HepG2 (cell line): ENCODE data around the gene FRMD6. TPM values are rescaled to one million over a fixed set of nuclear protein-coding genes. Genes with fewer than 3 reads are reported as not detected.
A peak's percentile ranks its signal among the peaks of the same experiment; 100 is the strongest.

Source experiments
- GABPA ChIP-seq, 2 experiments: IDR thresholded peaks; 2 replicates each; pipeline ENCODE4 v1.6.1; 2011 to 2016; ENCODE audit warnings: low read depth in 2 of 2, low read length in 1 of 2, missing biosample characterization in 1 of 2, missing genetic modification characterization in 1 of 2
- GTF2F1 ChIP-seq: fragments of 150-350 bp; IDR thresholded peaks from 2 replicates; pipeline ENCODE4 v1.6.1; 2014; ENCODE audit warnings: low read length
- HOXD1 ChIP-seq: sonication (generic); formaldehyde crosslinking; IDR thresholded peaks from 2 replicates; pipeline ENCODE4 v1.5.0; 2020; ENCODE audit warnings: missing genetic modification reagents
- IRF2 ChIP-seq: IDR thresholded peaks from 2 replicates; pipeline ENCODE4 v1.6.1; 2018; ENCODE audit warnings: missing genetic modification reagents, missing compliant biosample characterization
- SIN3A ChIP-seq: IDR thresholded peaks from 2 replicates; pipeline ENCODE4 v1.6.1; 2011; ENCODE audit warnings: low read depth, mild to moderate bottlenecking, control low read depth, low read length, borderline replicate concordance
- SMC3 ChIP-seq: IDR thresholded peaks from 2 replicates; pipeline ENCODE4 v1.6.1; 2011; ENCODE audit warnings: low read length, improper control_type of control experiment
- SNAPC2 ChIP-seq: sonication (generic); formaldehyde crosslinking; IDR thresholded peaks from 2 replicates; pipeline ENCODE4 v1.8.1; 2022; ENCODE audit warnings: mild to moderate bottlenecking, missing genetic modification reagents
- SOX13 ChIP-seq, 3 experiments: fragments of 450-650 bp in 1 of 3; sonication (generic) in 1 of 3; formaldehyde crosslinking in 1 of 3; IDR thresholded peaks in 2 of 3; conservative IDR thresholded peaks in 1 of 3; 2 replicates each; pipeline versions ENCODE4 v1.5.0 to v1.6.1; 2016 to 2020; ENCODE audit warnings: antibody characterized with exemption in 1 of 3, mild to moderate bottlenecking in 1 of 3, missing compliant biosample characterization in 1 of 3, missing genetic modification reagents in 1 of 3, moderate library complexity in 1 of 3
- ZFP36L2 ChIP-seq: sonication (generic); formaldehyde crosslinking; IDR thresholded peaks from 2 replicates; pipeline ENCODE4 v1.4.0; 2020; ENCODE audit warnings: missing genetic modification reagents
- ZNF17 ChIP-seq: sonication (generic); formaldehyde crosslinking; IDR thresholded peaks from 2 replicates; pipeline ENCODE4 v1.5.0; 2020; ENCODE audit warnings: mild to moderate bottlenecking, missing genetic modification reagents
- ZNF598 ChIP-seq: sonication (generic); formaldehyde crosslinking; IDR thresholded peaks from 2 replicates; pipeline ENCODE4 v1.5.1; 2020; ENCODE audit warnings: mild to moderate bottlenecking, missing genetic modification reagents, borderline replicate concordance
- polyA plus RNA-seq, 8 experiments: library from polyadenylated mRNA; depleted of rRNA in 3 of 8; stranded (reverse) in 7 of 8; unstranded in 1 of 8; fragments of >200 nt; fragmentation: Illumina TruSeq in 4 of 8; extraction: Trizol in 4 of 8; gene quantifications; 2 replicates each; pipeline versions ENCODE4 v1.2.1 to v1.2.3, GENCODE V29; 2011 to 2016; ENCODE audit warnings: low read depth in 4 of 8, missing spikeins in 1 of 8, mixed read lengths in 1 of 8; ENCODE audit not compliant: insufficient read depth in 1 of 8
- total RNA-seq, 5 experiments: library from RNA; depleted of rRNA; stranded (reverse); fragments of >200 nt; fragmentation: Illumina TruSeq; extraction: Trizol; gene quantifications; 2 replicates each; pipeline ENCODE4 v1.2.3, GENCODE V29; 2016; ENCODE audit warnings: low read depth in 1 of 5
- TF ChIP-seq, protein P1 (sequence below): sonication (generic); formaldehyde crosslinking; IDR thresholded peaks from 2 replicates; pipeline ENCODE4 v1.4.0; 2020; ENCODE audit warnings: missing genetic modification reagents
- TF ChIP-seq, protein P2 (sequence below): sonication (generic); formaldehyde crosslinking; IDR thresholded peaks from 2 replicates; pipeline ENCODE4 v1.5.0; 2020; ENCODE audit warnings: missing genetic modification reagents, mild to moderate bottlenecking, borderline replicate concordance
- TF ChIP-seq, protein P3 (sequence below): sonication (generic); formaldehyde crosslinking; IDR thresholded peaks from 2 replicates; pipeline ENCODE4 v1.5.0; 2020; ENCODE audit warnings: missing genetic modification reagents
- TF ChIP-seq, protein P4 (sequence below): sonication (generic); formaldehyde crosslinking; IDR thresholded peaks from 2 replicates; pipeline ENCODE4 v1.4.0; 2020; ENCODE audit warnings: mild to moderate bottlenecking, missing genetic modification reagents

The FRMD6 gene
- total and polyA plus RNA-seq, 2 of the 13 experiments (the other 11 are each of a cell fraction or from before 2014, with no cell fraction given): 2.4 to 5.4 TPM

DNA sequence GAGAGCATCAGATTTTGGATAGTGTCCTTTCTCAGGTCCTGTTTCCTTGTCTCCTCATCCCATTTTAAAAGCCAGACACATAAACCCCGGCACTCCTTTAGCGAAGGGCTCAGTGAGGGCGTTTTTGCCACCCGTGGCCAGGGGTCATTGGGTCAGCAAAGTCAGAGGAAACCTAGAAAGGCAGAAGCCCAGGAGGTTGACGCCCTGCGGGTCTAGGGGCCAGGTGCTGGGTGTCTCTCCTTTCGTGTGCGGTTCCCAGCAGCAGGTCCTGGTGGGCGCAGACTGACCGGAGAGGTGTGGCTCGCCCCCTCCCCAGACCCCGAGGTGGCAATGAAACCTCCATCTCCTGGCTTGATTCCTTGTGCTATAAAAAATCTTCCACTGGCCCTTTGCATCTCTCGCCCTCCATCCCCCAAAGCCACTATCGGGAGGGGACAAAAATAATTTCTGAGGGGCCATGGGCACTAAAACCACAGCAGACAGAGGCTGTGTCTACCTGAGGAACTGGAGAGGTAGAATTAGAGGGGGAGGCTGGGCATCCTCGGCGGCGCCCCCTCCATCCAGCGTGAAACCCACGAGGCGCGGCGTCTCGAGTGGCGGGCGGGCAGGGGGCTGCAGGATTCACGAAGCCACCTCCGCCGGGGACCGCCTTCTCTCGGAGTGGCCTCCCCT lies 858 bp upstream of the FRMD6 start (continued):
- TF ChIP-seq, protein P1, sequence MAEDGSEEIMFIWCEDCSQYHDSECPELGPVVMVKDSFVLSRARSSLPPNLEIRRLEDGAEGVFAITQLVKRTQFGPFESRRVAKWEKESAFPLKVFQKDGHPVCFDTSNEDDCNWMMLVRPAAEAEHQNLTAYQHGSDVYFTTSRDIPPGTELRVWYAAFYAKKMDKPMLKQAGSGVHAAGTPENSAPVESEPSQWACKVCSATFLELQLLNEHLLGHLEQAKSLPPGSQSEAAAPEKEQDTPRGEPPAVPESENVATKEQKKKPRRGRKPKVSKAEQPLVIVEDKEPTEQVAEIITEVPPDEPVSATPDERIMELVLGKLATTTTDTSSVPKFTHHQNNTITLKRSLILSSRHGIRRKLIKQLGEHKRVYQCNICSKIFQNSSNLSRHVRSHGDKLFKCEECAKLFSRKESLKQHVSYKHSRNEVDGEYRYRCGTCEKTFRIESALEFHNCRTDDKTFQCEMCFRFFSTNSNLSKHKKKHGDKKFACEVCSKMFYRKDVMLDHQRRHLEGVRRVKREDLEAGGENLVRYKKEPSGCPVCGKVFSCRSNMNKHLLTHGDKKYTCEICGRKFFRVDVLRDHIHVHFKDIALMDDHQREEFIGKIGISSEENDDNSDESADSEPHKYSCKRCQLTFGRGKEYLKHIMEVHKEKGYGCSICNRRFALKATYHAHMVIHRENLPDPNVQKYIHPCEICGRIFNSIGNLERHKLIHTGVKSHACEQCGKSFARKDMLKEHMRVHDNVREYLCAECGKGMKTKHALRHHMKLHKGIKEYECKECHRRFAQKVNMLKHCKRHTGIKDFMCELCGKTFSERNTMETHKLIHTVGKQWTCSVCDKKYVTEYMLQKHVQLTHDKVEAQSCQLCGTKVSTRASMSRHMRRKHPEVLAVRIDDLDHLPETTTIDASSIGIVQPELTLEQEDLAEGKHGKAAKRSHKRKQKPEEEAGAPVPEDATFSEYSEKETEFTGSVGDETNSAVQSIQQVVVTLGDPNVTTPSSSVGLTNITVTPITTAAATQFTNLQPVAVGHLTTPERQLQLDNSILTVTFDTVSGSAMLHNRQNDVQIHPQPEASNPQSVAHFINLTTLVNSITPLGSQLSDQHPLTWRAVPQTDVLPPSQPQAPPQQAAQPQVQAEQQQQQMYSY (CRISPR knock-in tag): no peak
- no peak for TF ChIP-seq SNAPC2
- TF ChIP-seq, protein P2, sequence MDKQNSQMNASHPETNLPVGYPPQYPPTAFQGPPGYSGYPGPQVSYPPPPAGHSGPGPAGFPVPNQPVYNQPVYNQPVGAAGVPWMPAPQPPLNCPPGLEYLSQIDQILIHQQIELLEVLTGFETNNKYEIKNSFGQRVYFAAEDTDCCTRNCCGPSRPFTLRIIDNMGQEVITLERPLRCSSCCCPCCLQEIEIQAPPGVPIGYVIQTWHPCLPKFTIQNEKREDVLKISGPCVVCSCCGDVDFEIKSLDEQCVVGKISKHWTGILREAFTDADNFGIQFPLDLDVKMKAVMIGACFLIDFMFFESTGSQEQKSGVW (CRISPR knock-in tag): no peak
- no peak for TF ChIP-seq SOX13 (IDR thresholded peaks at IDR 0.05)
- TF ChIP-seq SOX13 (CRISPR knock-in tag; conservative IDR thresholded peaks at IDR 0.05 in 1 of 2, IDR thresholded peaks at IDR 0.05 in 1 of 2): no peak
- no peak for TF ChIP-seq ZNF17 (CRISPR knock-in tag)
- TF ChIP-seq ZNF598 (CRISPR knock-in tag): no peak
- no peak for TF ChIP-seq GTF2F1
- TF ChIP-seq, protein P3, sequence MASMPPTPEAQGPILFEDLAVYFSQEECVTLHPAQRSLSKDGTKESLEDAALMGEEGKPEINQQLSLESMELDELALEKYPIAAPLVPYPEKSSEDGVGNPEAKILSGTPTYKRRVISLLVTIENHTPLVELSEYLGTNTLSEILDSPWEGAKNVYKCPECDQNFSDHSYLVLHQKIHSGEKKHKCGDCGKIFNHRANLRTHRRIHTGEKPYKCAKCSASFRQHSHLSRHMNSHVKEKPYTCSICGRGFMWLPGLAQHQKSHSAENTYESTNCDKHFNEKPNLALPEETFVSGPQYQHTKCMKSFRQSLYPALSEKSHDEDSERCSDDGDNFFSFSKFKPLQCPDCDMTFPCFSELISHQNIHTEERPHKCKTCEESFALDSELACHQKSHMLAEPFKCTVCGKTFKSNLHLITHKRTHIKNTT (CRISPR knock-in tag): no peak
- no peak for TF ChIP-seq SMC3
- no peak for TF ChIP-seq IRF2 (CRISPR knock-in tag)
- TF ChIP-seq HOXD1 (CRISPR knock-in tag): peak; percentile 61; the same call in 1 of the 2 replicates
- no peak for TF ChIP-seq ZFP36L2 (CRISPR knock-in tag)
- TF ChIP-seq GABPA (IDR thresholded peaks at IDR 0.05; ENCODE audit: low read depth, low read length): no peak
- TF ChIP-seq GABPA (CRISPR knock-in tag; IDR thresholded peaks at IDR 0.05; ENCODE audit: low read depth): no peak
- TF ChIP-seq, protein P4, sequence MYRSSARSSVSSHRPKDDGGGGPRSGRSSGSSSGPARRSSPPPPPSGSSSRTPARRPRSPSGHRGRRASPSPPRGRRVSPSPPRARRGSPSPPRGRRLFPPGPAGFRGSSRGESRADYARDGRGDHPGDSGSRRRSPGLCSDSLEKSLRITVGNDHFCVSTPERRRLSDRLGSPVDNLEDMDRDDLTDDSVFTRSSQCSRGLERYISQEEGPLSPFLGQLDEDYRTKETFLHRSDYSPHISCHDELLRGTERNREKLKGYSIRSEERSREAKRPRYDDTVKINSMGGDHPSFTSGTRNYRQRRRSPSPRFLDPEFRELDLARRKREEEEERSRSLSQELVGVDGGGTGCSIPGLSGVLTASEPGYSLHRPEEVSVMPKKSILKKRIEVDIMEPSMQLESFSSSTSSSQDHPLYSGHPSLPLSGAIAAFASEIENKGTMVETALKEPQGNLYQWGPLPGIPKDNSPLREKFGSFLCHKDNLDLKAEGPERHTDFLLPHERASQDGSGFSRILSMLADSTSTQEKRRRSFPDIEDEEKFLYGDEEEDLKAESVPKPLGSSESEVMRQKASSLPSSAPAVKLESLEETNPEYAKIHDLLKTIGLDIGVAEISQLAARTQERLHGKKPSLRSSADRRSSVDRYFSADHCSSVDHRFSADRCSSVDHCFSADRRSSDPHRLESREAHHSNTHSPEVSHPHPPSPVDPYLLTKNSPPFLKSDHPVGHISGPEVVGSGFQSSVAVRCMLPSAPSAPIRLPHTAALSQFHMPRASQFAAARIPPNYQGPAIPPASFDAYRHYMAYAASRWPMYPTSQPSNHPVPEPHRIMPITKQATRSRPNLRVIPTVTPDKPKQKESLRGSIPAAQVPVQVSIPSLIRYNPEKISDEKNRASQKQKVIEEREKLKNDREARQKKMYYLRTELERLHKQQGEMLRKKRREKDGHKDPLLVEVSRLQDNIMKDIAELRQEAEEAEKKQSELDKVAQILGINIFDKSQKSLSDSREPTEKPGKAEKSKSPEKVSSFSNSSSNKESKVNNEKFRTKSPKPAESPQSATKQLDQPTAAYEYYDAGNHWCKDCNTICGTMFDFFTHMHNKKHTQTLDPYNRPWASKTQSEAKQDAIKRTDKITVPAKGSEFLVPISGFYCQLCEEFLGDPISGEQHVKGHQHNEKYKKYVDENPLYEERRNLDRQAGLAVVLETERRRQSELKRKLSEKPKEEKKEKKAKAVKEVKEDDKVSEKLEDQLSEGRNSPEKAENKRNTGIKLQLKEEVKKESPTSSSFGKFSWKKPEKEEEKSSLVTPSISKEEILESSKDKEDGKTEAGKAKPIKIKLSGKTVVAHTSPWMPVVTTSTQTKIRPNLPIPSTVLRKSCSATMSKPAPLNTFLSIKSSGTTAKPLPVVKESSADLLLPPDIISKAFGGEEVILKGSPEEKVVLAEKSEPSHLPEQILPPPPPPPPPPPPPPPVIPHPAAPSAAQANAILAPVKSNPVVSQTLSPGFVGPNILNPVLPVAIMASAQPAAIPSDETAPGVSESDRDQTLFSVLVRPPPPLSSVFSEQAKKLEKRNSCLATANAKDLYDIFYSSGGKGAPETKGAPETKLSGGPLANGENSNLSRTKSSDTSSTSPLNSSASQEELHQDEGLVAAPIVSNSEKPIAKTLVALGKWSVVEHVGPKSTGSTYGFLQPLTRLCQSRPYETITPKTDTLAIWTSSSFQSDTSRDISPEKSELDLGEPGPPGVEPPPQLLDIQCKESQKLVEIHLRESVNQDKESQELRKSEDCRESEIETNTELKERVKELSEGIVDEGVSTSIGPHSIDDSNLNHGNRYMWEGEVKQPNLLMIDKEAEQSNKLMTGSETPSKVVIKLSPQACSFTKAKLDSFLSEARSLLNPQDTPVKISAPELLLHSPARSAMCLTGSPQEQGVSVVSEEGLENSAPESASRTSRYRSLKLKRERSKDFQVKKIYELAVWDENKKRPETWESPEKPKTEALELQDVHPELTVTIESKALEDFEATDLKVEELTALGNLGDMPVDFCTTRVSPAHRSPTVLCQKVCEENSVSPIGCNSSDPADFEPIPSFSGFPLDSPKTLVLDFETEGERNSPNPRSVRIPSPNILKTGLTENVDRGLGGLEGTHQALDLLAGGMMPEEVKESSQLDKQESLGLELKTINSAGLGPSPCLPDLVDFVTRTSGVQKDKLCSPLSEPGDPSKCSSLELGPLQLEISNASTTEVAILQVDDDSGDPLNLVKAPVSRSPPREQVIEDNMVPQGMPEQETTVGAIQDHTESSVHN (CRISPR knock-in tag): no peak
- TF ChIP-seq SIN3A: no peak
